Suppressor macrophage treated with lipopolysaccharide for 1 hour (primary cell): ENCODE results near the gene MMD.
"Not testable (repeated sequence)": the region's sequence is repeated elsewhere in the genome, so short reads cannot be mapped to it uniquely, and the experiment has no call there.

ENCODE experiments used
- DNase-seq, 3 donors: peaks; one replicate each; pipeline ENCODE4 v3.0.0-alpha.2; 2020 to 2022

Gene MMD

GRCh38 chr17:55421179-55421934, at the start of gene MMD:
Gene MMD, minus strand, starts transcription at chr17:55421835. Its CDS starts 140 bp downstream, at chr17:55421695.
- peak; percentile 26 to 38 (median 31) for DNase-seq

GRCh38 chr17:55466671-55467070, 45.0 kb upstream of the MMD start:
- DNase-seq, result no peak

GRCh38 chr17:55465771-55466170, 44.1 kb upstream of the MMD start:
- DNase-seq, result not testable (repeated sequence)

GRCh38 chr17:55463600-55463999, 42.0 kb upstream of the MMD start:
- DNase-seq, result peak; percentile 33 to 61 (median 42)

- no peak for DNase-seq
These were observed 41.1 kb upstream of the MMD start for GRCh38 chr17:55462711-55463110.

- no peak for DNase-seq
These were observed 40.6 kb upstream of the MMD start for GRCh38 chr17:55462234-55462633.

GRCh38 chr17:55458978-55459377, 37.3 kb upstream of the MMD start:
- peak; percentile 60 to 69 (median 66) for DNase-seq

- DNase-seq, result no peak
These were observed 36.8 kb upstream of the MMD start for GRCh38 chr17:55458287-55458900.

- DNase-seq, result no peak
These were observed 34.9 kb upstream of the MMD start for GRCh38 chr17:55456307-55457240.

GRCh38 chr17:55454906-55455474, 33.4 kb upstream of the MMD start:
- DNase-seq, result no peak

- DNase-seq, result peak; percentile 62 to 73 (median 67)
These were observed 32.4 kb upstream of the MMD start for GRCh38 chr17:55453839-55454557.

- peak; percentile 58 to 73 (median 58) for DNase-seq
These were observed 30.6 kb upstream of the MMD start for GRCh38 chr17:55452139-55452790.

- no peak for DNase-seq
These were observed 30.1 kb upstream of the MMD start for GRCh38 chr17:55451758-55452138.

GRCh38 chr17:55451203-55451641, 29.6 kb upstream of the MMD start:
- no peak for DNase-seq

- DNase-seq, result no peak
These were observed 28.7 kb upstream of the MMD start for GRCh38 chr17:55450232-55450825.

GRCh38 chr17:55448681-55449080, 27.0 kb upstream of the MMD start:
- DNase-seq, result no peak

- no peak for DNase-seq
These were observed 25.1 kb upstream of the MMD start for GRCh38 chr17:55446581-55447205.

GRCh38 chr17:55446004-55446403, 24.4 kb upstream of the MMD start:
- DNase-seq, result peak; percentile 53 to 73 (median 68)

- peak; percentile 88 to 93 (median 93) for DNase-seq
These were observed 23.1 kb upstream of the MMD start for GRCh38 chr17:55444471-55445441.
